ENCODE data around the gene VILL.

DNA sequence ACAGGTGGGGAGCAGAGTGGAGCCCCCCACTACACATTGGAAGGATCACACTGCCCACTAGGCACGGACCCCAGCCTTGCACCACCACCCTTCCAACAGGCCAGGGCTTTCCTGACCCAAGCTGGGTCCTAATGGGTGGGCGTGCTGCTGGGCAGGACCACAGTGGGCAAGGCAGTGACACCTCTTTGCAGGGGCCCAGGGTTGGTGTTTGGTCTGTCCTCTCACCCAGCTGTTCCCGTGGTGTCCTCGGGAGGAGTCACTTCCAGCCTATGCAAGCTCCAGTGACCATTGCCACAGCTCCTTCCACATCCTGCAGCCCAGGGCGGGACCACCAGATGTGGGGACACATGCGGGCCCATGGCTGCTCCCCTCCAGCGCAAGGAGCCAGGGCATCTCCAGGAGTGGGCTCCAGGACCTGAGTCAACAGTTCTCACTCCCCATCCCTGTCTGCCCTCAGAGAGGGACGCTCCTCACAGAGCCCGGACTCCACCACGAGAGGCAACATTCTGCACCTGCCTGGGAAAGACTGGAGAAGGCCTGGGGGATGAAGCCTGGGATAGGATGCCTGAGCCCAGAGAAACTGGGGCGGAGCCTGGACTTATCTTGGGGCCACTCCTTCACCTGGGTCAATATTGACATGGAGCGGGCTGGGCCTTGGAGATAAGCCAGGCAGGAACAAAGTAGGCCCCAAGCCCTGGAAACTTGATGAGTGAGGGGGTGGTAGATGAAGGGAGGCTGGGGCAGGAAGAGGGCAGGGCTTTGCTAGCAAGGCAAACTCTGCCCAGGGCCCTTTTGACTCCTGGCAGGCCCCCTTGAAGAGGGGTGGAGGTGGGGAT lies 3.9 kb upstream of the VILL start:
- TF ChIP-seq, protein P1, sequence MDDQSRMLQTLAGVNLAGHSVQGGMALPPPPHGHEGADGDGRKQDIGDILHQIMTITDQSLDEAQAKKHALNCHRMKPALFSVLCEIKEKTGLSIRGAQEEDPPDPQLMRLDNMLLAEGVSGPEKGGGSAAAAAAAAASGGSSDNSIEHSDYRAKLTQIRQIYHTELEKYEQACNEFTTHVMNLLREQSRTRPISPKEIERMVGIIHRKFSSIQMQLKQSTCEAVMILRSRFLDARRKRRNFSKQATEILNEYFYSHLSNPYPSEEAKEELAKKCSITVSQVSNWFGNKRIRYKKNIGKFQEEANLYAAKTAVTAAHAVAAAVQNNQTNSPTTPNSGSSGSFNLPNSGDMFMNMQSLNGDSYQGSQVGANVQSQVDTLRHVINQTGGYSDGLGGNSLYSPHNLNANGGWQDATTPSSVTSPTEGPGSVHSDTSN (IDR thresholded peaks at IDR 0.05): no peak
- TF ChIP-seq, protein P2, sequence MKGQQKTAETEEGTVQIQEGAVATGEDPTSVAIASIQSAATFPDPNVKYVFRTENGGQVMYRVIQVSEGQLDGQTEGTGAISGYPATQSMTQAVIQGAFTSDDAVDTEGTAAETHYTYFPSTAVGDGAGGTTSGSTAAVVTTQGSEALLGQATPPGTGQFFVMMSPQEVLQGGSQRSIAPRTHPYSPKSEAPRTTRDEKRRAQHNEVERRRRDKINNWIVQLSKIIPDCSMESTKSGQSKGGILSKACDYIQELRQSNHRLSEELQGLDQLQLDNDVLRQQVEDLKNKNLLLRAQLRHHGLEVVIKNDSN (IDR thresholded peaks at IDR 0.05; ENCODE audit: borderline replicate concordance, low read depth): no peak
- no peak for TF ChIP-seq FOSL2 (IDR thresholded peaks at IDR 0.05; ENCODE audit: borderline replicate concordance, low read depth)

All from SK-N-SH (cell line).